Measurements from ENCODE around the gene CHRDL1.
"Not testable (repeated sequence)": the region's sequence is repeated elsewhere in the genome, so short reads cannot be mapped to it uniquely, and the experiment has no call there.

CHRDL1 gene, protein sequence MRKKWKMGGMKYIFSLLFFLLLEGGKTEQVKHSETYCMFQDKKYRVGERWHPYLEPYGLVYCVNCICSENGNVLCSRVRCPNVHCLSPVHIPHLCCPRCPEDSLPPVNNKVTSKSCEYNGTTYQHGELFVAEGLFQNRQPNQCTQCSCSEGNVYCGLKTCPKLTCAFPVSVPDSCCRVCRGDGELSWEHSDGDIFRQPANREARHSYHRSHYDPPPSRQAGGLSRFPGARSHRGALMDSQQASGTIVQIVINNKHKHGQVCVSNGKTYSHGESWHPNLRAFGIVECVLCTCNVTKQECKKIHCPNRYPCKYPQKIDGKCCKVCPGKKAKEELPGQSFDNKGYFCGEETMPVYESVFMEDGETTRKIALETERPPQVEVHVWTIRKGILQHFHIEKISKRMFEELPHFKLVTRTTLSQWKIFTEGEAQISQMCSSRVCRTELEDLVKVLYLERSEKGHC

GRCh38 chrX:110795645-110796406, at the start of gene CHRDL1:
CHRDL1 (minus strand) TSS chrX:110795817; CDS start chrX:110792181, 3,636 bp downstream.
- no peak for DNase-seq (ENCODE audit: low read depth)

GRCh38 chrX:110836982-110837381, 41.4 kb upstream of the CHRDL1 start:
- no peak for DNase-seq (ENCODE audit: low read depth)

- no peak for DNase-seq (ENCODE audit: low read depth)
Measured at GRCh38 chrX:110836451-110836850, 40.8 kb upstream of the CHRDL1 start.

GRCh38 chrX:110836001-110836400, 40.4 kb upstream of the CHRDL1 start:
- DNase-seq (ENCODE audit: low read depth) = no peak

DNA sequence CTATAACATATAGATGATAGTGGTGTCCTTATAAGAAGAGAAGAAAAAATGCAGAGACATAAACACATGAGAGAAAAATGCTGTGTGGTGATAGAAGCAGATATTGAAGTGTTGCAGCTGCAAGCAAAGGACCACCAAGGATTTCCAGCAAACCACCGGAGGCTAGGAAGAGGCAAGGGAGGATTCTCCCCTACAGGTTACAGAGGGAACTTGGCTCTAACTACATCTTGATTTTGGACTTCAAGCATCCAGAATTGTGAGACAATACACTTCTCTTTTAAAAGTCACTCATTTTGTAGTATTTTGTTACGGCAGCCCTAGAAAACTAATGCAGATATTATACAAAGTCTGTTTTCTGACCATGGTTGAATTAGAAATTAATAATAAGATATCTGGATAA, 30.4 kb upstream of the CHRDL1 start:
- no peak for DNase-seq (ENCODE audit: low read depth)

DNA sequence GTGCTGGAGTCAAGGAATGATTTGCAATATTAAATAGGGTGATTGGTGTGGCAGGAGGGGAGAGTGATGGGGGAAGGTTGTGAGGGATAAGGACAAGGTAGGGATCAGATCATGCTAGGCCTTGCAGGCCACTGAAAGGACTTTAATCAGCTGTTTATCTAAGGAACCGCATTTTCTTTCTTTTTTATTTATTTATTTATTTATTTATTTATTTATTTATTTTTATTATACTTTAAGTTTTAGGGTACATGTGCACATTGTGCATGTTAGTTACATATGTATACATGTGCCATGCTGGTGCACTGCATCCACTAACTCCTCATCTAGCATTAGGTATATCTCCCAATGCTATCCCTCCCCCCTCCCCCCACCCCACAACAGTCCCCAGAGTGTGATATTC, 20.9 kb upstream of the CHRDL1 start:
- DNase-seq (ENCODE audit: low read depth) = not testable (repeated sequence)

DNA sequence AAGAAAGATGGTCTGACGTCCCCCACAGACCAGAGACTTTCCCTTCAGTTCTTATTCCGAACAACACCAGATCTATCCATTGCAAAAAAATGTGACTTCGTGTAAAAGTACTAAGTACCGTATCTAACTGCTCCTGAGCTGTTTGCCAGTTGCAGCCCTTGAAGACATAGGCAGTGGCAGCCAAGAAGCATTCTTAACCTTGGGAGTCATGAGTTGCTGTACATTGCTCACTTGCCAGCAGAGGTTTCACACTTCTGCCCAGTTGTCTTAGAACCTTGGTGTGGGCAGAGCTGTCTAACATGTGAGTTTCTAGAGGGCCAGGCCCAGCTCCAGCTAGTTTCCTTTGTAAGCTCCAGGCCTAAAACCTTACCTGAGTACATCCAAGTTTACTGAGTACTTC, 10.5 kb upstream of the CHRDL1 start:
- peak; percentile 30 for DNase-seq (ENCODE audit: low read depth)

DNA sequence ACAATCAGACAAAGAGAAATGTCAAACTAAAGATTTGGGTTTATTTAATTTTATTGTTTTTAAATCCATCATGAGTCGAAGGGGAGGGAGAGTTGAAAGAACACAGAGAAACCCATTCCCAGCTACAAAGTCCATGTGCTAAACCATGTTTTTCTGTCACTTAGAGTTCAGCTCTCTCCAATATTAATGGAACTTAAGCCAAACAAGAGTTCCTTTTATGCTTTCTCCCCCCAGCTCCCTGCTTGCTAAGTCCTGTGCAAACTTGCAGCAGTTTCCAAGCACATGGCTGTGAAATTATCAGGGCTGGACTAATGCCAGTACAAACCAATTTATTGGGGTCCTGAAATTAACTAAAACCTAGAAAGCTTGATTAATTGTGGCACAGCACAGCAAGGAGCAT, 9.7 kb upstream of the CHRDL1 start:
- DNase-seq (ENCODE audit: low read depth) = no peak

- no peak for DNase-seq (ENCODE audit: low read depth)
Measured at GRCh38 chrX:110804446-110804845, 8.8 kb upstream of the CHRDL1 start.

GRCh38 chrX:110803506-110803905, 7.9 kb upstream of the CHRDL1 start:
- DNase-seq (ENCODE audit: low read depth) = no peak

DNA sequence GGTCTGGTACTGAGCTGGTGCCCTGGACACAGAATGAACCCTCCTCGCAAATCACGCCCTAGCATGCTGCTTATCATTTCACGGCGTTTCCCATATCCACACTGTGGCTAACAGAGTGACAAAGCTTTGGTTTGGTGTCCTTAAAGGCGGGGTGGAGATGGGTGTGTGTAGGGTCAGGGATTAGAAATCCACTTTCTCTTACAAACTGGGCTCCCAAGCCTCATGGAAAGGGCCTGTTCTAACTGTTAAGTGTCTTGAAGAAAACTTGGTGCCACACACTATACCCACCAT, 735 bp upstream of the CHRDL1 start:
- DNase-seq (ENCODE audit: low read depth) = no peak

DNA sequence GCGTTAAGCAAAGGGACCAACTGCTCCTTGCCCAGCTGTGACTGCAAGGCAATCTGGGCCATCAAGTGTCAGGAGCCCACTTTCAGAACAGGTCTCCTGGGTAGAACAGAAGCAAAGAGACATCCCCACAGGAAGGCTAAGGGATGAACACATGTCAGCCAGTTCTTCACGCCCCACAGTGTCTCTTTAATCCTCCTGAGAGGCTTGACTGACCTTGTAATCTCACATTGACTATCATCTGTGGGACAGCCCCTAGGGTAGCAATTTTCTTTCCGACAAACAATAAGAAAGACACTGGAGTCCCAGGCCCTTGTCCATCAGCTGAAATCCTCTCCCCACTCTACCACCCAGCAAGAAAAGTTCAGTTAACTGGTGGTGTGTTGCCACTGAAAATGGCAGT, 1.0 kb downstream of the CHRDL1 start:
- no peak for DNase-seq (ENCODE audit: low read depth)

DNA sequence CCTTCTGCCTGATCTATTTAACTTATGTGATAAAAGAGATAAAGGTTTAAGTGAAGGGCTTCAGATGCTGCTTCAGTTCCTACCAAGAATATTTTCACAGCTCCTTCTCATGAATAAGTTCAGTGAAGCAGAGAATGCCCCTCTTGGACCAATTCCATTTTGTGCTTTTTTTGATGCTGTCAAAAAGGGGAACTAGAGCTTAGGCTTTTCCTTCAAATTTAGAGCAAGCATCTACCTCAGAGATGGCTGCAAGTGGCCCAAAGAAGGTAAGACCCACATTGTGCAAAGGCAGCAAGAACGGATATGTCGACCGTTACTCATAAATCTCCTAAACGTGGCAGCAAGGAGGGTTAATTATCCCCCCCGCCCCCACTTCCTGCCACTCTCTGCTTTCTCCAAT, 4.5 kb downstream of the CHRDL1 start:
- no peak for DNase-seq (ENCODE audit: low read depth)

GRCh38 chrX:110786486-110786885, 9.1 kb downstream of the CHRDL1 start:
- DNase-seq (ENCODE audit: low read depth) = no peak

GRCh38 chrX:110759785-110760184, 35.8 kb downstream of the CHRDL1 start:
- peak; percentile 55 for DNase-seq (ENCODE audit: low read depth)

DNA sequence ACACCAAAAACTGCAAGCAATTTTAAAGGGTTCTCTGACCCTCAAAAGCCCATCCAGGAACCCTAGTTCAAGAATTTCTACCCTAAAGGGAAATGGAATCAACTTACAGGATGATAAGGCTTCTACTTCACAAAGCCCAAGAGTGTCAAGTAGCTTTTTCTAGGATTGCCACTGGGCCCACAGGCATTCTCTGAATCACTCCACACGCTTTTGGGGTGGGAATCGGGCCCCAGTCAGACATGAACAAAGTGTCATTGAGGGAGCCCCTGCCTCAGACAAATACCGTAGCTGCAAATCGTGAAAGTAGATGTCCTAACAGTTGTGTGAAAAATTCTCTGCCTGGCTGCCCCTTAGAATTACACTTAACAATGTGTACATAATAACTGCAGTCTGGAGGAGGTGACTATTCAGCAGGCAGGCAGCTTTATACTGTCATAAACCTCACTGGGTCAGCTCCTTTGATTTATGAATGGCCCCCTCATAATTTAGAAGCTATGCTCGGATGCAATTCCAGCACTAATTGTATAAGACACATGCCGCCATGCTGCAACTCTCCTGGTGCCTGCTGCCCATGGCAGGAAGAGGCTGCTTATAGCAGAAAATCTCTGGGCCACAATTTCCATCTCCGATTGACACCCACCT, 36.7 kb downstream of the CHRDL1 start:
- no peak for DNase-seq (ENCODE audit: low read depth)

- no peak for DNase-seq (ENCODE audit: low read depth)
Measured at GRCh38 chrX:110755611-110756010, 40.0 kb downstream of the CHRDL1 start.

DNA sequence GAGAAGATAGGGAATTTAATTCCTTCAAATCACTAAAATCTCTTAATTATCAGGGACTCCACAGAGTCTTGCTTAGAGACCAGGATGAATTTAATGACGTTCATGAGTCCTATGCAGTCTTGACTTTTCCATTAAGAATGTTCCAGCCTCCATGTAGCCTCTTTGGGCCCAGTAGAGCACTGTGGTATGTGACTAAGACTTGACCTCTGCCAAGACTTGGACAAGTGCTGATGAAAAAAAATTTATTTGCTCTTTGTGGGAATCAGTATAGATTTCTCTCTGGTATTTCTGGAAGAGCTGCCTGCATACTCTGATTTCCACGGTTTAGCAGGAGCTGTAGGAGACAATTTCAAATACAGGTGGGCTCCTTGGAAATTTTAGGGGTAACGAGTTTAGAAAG, 40.6 kb downstream of the CHRDL1 start:
- DNase-seq (ENCODE audit: low read depth) = peak; percentile 43

GRCh38 chrX:110750526-110751189, 45.0 kb downstream of the CHRDL1 start:
- DNase-seq (ENCODE audit: low read depth) = no peak

GRCh38 chrX:110748256-110748806, 47.3 kb downstream of the CHRDL1 start:
- no peak for DNase-seq (ENCODE audit: low read depth)

GRCh38 chrX:110746014-110746413, 49.6 kb downstream of the CHRDL1 start:
- no peak for DNase-seq (ENCODE audit: low read depth)

GRCh38 chrX:110745288-110745687, 50.3 kb downstream of the CHRDL1 start:
- no peak for DNase-seq (ENCODE audit: low read depth)

All from stromal cell of bone marrow (primary cell).